IPS DF 4.7 (cell line): Measurements from ENCODE around the gene TJP3.

Source experiments
- DNase-seq: peaks from one replicate; pipeline ENCODE4 v3.0.0-alpha.2; 2013; ENCODE audit warnings: low spot score; ENCODE audit errors: extremely low read depth

Gene TJP3

GRCh38 chr19:3782903-3783302 lies 74.7 kb downstream of the TJP3 start:
- no peak for DNase-seq

- no peak for DNase-seq
Measured at GRCh38 chr19:3783660-3784584, 75.7 kb downstream of the TJP3 start.

- no peak for DNase-seq
Measured at GRCh38 chr19:3784607-3785450, 76.6 kb downstream of the TJP3 start.

GRCh38 chr19:3785451-3785937 lies 77.3 kb downstream of the TJP3 start:
- no peak for DNase-seq

GRCh38 chr19:3785938-3786824 lies 78.0 kb downstream of the TJP3 start, which contains the start of gene MATK:
Gene MATK (minus strand): TSS chr19:3786381. CDS start chr19:3785135, 1,246 bp downstream.
- DNase-seq, result no peak

- no peak for DNase-seq
Measured at GRCh38 chr19:3788996-3789778, 81.0 kb downstream of the TJP3 start.

- no peak for DNase-seq
Measured at GRCh38 chr19:3790209-3790734, 82.1 kb downstream of the TJP3 start.

GRCh38 chr19:3790941-3791340 lies 82.8 kb downstream of the TJP3 start:
- no peak for DNase-seq

- DNase-seq, result no peak
Measured at GRCh38 chr19:3792114-3792513, 83.9 kb downstream of the TJP3 start.

- no peak for DNase-seq
Measured at GRCh38 chr19:3793799-3794198, 85.6 kb downstream of the TJP3 start.

- DNase-seq, result no peak
Measured at GRCh38 chr19:3796358-3796757, 88.2 kb downstream of the TJP3 start.

- DNase-seq, result no peak
Measured at GRCh38 chr19:3798137-3798536, 90.0 kb downstream of the TJP3 start.
